Uterus (tissue), 4 donors: ENCODE results near the gene TLE6. TPM values are rescaled to one million over a fixed set of nuclear protein-coding genes. Genes with fewer than 3 reads are reported as not detected.

Source experiments
- DNase-seq, 2 donors: peaks; one replicate each; pipeline ENCODE4 v3.0.0-alpha.2; 2019 to 2020
- H3K27ac ChIP-seq, 2 donors: fragments of 200-600 bp; sonication (generic); 1 replicate in 1 of 2; 2 replicates in 1 of 2; pipeline ENCODE4 v1.5.1; 2016 to 2018
- H3K27me3 ChIP-seq, 2 donors: fragments of 200-600 bp; sonication (generic); one replicate each; pipeline ENCODE4 v1.5.1; 2018 to 2019; ENCODE audit warnings: control low read depth in 1 of 2
- H3K36me3 ChIP-seq, 2 donors: fragments of 200-600 bp; sonication (generic); one replicate each; pipeline ENCODE4 v1.5.1; 2019; ENCODE audit warnings: control low read depth in 1 of 2
- H3K4me1 ChIP-seq, 2 donors: fragments of 200-600 bp; sonication (generic); one replicate each; pipeline ENCODE4 v1.5.1; 2018 to 2019; ENCODE audit warnings: control low read depth in 1 of 2
- H3K4me3 ChIP-seq, 2 donors: fragments of 200-600 bp; sonication (generic); 1 replicate in 1 of 2; 2 replicates in 1 of 2; pipeline ENCODE4 v1.5.1; 2018 to 2019; ENCODE audit warnings: mild to moderate bottlenecking in 1 of 2
- H3K9me3 ChIP-seq, 2 donors: fragments of 200-600 bp; sonication (generic); one replicate each; pipeline ENCODE4 v1.5.1; 2019; ENCODE audit warnings: control low read depth in 1 of 2
- POLR2A ChIP-seq, 2 donors: fragments of 450-650 bp; IDR thresholded peaks; one replicate each; pipeline ENCODE4 v1.6.1; 2016; ENCODE audit warnings: antibody characterized with exemption in 2 of 2, mild to moderate bottlenecking in 1 of 2, moderate library complexity in 1 of 2
- intact Hi-C: fragments of 100-400 bp; cut with DNase I; formaldehyde crosslinking; loops from one replicate; pipeline ENCODE4 v1.15.1; 2023; ENCODE audit warnings: low total_unique reads
- total RNA-seq, 4 donors: library from RNA; depleted of rRNA in 3 of 4; stranded (reverse); fragments of >200 nt in 3 of 4; gene quantifications; one replicate each; pipeline versions ENCODE4 v1.1.0 to v1.2.4, GENCODE V29; 2014 to 2023
- TF ChIP-seq, protein P1 (sequence below), 4 experiments: fragments of 200-600 bp in 2 of 4; fragments of 450-650 bp in 2 of 4; sonication (generic) in 2 of 4; IDR thresholded peaks; one replicate each; pipeline ENCODE4 v1.5.1; 2016 to 2019; ENCODE audit warnings: antibody characterized with exemption in 4 of 4, mild to moderate bottlenecking in 2 of 4, moderate library complexity in 1 of 4
- donor health status: DM: yes; HTN: yes; CAD: no.

The TLE6 gene
- total RNA-seq, 4 donors from 2014 or later = 0.46 to 3.5 (median 1.1) TPM; not detected in 1

GRCh38 chr19:3024870-3025548 is 47.6 kb downstream of the TLE6 start:
- no peak overlapping the region for H3K27ac ChIP-seq
- intact Hi-C loops = no loop called here
- DNase-seq = no peak
- no peaks in the 10 kb centered on the region for H3K27me3 ChIP-seq
- no peaks in the 10 kb centered on the region for H3K9me3 ChIP-seq
- H3K4me3 ChIP-seq = no peak overlapping the region
- TF ChIP-seq, protein P1, sequence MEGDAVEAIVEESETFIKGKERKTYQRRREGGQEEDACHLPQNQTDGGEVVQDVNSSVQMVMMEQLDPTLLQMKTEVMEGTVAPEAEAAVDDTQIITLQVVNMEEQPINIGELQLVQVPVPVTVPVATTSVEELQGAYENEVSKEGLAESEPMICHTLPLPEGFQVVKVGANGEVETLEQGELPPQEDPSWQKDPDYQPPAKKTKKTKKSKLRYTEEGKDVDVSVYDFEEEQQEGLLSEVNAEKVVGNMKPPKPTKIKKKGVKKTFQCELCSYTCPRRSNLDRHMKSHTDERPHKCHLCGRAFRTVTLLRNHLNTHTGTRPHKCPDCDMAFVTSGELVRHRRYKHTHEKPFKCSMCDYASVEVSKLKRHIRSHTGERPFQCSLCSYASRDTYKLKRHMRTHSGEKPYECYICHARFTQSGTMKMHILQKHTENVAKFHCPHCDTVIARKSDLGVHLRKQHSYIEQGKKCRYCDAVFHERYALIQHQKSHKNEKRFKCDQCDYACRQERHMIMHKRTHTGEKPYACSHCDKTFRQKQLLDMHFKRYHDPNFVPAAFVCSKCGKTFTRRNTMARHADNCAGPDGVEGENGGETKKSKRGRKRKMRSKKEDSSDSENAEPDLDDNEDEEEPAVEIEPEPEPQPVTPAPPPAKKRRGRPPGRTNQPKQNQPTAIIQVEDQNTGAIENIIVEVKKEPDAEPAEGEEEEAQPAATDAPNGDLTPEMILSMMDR (IDR thresholded peaks at IDR 0.05) = no peak
- TF ChIP-seq POLR2A (IDR thresholded peaks at IDR 0.05) = no peak
- H3K36me3 ChIP-seq = no peaks in the 10 kb centered on the region
- peaks cover 0 to 7% of the 10 kb centered on the region in 2 donors for H3K4me1 ChIP-seq

GRCh38 chr19:3025549-3025886 is 48.2 kb downstream of the TLE6 start:
- Histone ChIP-seq H3K27me3 (no peaks in the 10 kb centered on the region), H3K27ac (no peak overlapping the region), H3K36me3 (no peaks in the 10 kb centered on the region), H3K4me1 (peaks cover 0 to 7% of the 10 kb centered on the region in 2 donors), H3K4me3 (no peak overlapping the region), H3K9me3 (no peaks in the 10 kb centered on the region)
- intact Hi-C loops = no loop called here
- no peak for DNase-seq
- TF ChIP-seq POLR2A (IDR thresholded peaks at IDR 0.05) = no peak
- TF ChIP-seq, protein P1 (IDR thresholded peaks at IDR 0.05) = no peak

- H3K27ac ChIP-seq = no peak overlapping the region
- H3K36me3 ChIP-seq = no peaks in the 10 kb centered on the region
- no peaks in the 10 kb centered on the region for H3K27me3 ChIP-seq
- TF ChIP-seq POLR2A (IDR thresholded peaks at IDR 0.05) = no peak
- TF ChIP-seq, protein P1 (IDR thresholded peaks at IDR 0.05) = no peak
- no peak overlapping the region for H3K4me3 ChIP-seq
- no peaks in the 10 kb centered on the region for H3K9me3 ChIP-seq
- peaks cover 0 to 7% of the 10 kb centered on the region in 2 donors for H3K4me1 ChIP-seq
- DNase-seq = no peak
- intact Hi-C loops = no loop called here
Measured at GRCh38 chr19:3026768-3027167, 49.4 kb downstream of the TLE6 start.

- no peaks in the 10 kb centered on the region for H3K27me3 ChIP-seq
- DNase-seq = no peak
- TF ChIP-seq POLR2A (IDR thresholded peaks at IDR 0.05) = no peak
- TF ChIP-seq, protein P1 (IDR thresholded peaks at IDR 0.05) = no peak
- H3K4me1 ChIP-seq = peaks cover 0 to 7% of the 10 kb centered on the region in 2 donors
- H3K4me3 ChIP-seq = no peak overlapping the region
- H3K9me3 ChIP-seq = no peaks in the 10 kb centered on the region
- no peaks in the 10 kb centered on the region for H3K36me3 ChIP-seq
- intact Hi-C loops = no loop called here
- peak overlapping the region in 1 of 2 donors; percentile 80 for H3K27ac ChIP-seq
Measured at GRCh38 chr19:3027292-3027691, 49.9 kb downstream of the TLE6 start.

- intact Hi-C loops = no loop called here
- Histone ChIP-seq H3K9me3 (no peaks in the 10 kb centered on the region), H3K4me3 (peak overlapping the region; percentile 52 to 86), H3K27ac (peak overlapping the region; percentile 70 to 80), H3K36me3 (no peaks in the 10 kb centered on the region), H3K27me3 (no peaks in the 10 kb centered on the region), H3K4me1 (peaks cover 0 to 7% of the 10 kb centered on the region in 2 donors)
- no peak for TF ChIP-seq POLR2A (IDR thresholded peaks at IDR 0.05)
- TF ChIP-seq, protein P1 (IDR thresholded peaks at IDR 0.05) = no peak
- no peak for DNase-seq
Measured at GRCh38 chr19:3027981-3028304, 50.6 kb downstream of the TLE6 start.
